ENCODE data around the gene SH3BGRL3.
A peak's percentile ranks its signal among the peaks of the same experiment; 100 is the strongest.

The SH3BGRL3 gene

GRCh38 chr1:26239936-26240335 is 40.0 kb upstream of the SH3BGRL3 start:
- Histone ChIP-seq H3K4me3 (ENCODE audit: control insufficient read depth in 1 of 7, extremely low read depth in 1 of 7, insufficient read depth in 4 of 7, low read depth in 2 of 7, low read length in 6 of 7) (no peak overlapping the region), H3K36me3 (ENCODE audit: control insufficient read depth in 4 of 4, insufficient read depth in 4 of 4, low read length in 3 of 4) (peaks cover 6 to 32% (median 18%) of the 10 kb centered on the region in 4 experiments), H3K27me3 (replicated peaks in 2 of 5; ENCODE audit: control insufficient read depth in 4 of 5, insufficient read depth in 5 of 5, low read length in 4 of 5) (no peaks in the 10 kb centered on the region), H3K27ac (ENCODE audit: insufficient read depth in 1 of 2, low read depth in 1 of 2, low read length in 2 of 2, poor library complexity in 1 of 2, severe bottlenecking in 2 of 2) (no peak overlapping the region), H3K9me3 (ENCODE audit: control extremely low read depth in 1 of 5, control insufficient read depth in 4 of 5, insufficient read depth in 2 of 5, low read depth in 1 of 5, low read length in 4 of 5) (no peaks in the 10 kb centered on the region), H3K4me1 (ENCODE audit: control extremely low read depth in 1 of 4, control insufficient read depth in 4 of 4, insufficient read depth in 4 of 4, low read length in 3 of 4) (peaks cover 3 to 24% (median 15%) of the 10 kb centered on the region in 4 experiments)
- WGBS (ENCODE audit: insufficient coverage): 80% methylated on average over 1 of the region's 4 CpGs
- DNase-seq: no peak
- CTCF ChIA-PET: no interaction called here
- POLR2A ChIA-PET: no interaction called here

GRCh38 chr1:26252718-26253117 is 27.2 kb upstream of the SH3BGRL3 start:
- CTCF ChIA-PET: no interaction called here
- Histone ChIP-seq H3K4me3 (ENCODE audit: control insufficient read depth in 1 of 7, extremely low read depth in 1 of 7, insufficient read depth in 4 of 7, low read depth in 2 of 7, low read length in 6 of 7) (no peak overlapping the region), H3K9me3 (ENCODE audit: control extremely low read depth in 1 of 5, control insufficient read depth in 4 of 5, insufficient read depth in 2 of 5, low read depth in 1 of 5, low read length in 4 of 5) (no peaks in the 10 kb centered on the region), H3K27ac (ENCODE audit: insufficient read depth in 1 of 2, low read depth in 1 of 2, low read length in 2 of 2, poor library complexity in 1 of 2, severe bottlenecking in 2 of 2) (no peak overlapping the region), H3K27me3 (replicated peaks in 2 of 5; ENCODE audit: control insufficient read depth in 4 of 5, insufficient read depth in 5 of 5, low read length in 4 of 5) (no peaks in the 10 kb centered on the region), H3K36me3 (ENCODE audit: control insufficient read depth in 4 of 4, insufficient read depth in 4 of 4, low read length in 3 of 4) (peaks cover 5 to 58% (median 35%) of the 10 kb centered on the region in 4 experiments), H3K4me1 (ENCODE audit: control extremely low read depth in 1 of 4, control insufficient read depth in 4 of 4, insufficient read depth in 4 of 4, low read length in 3 of 4) (no peaks in the 10 kb centered on the region)
- no peak for DNase-seq
- WGBS (ENCODE audit: insufficient coverage): 85% methylated on average over 2 of the region's 7 CpGs
- POLR2A ChIA-PET: no interaction called here

GRCh38 chr1:26254404-26254803 is 25.5 kb upstream of the SH3BGRL3 start:
- no peaks in the 10 kb centered on the region for H3K27me3 ChIP-seq (replicated peaks in 2 of 5; ENCODE audit: control insufficient read depth in 4 of 5, insufficient read depth in 5 of 5, low read length in 4 of 5)
- 100% methylated on average over 1 of the region's 3 CpGs for WGBS (ENCODE audit: insufficient coverage)
- DNase-seq: no peak
- CTCF ChIA-PET: interaction anchor here (1.0 to 1.4 kb wide), 7 partner anchors 12 to 163 kb away, joined by 3 to 6 read pairs (median 4); no protein-coding TSS in a partner anchor
- peak overlapping the region in 1 of 2 experiments; percentile 17 for H3K27ac ChIP-seq (ENCODE audit: insufficient read depth in 1 of 2, low read depth in 1 of 2, low read length in 2 of 2, poor library complexity in 1 of 2, severe bottlenecking in 2 of 2)
- H3K4me1 ChIP-seq (ENCODE audit: control extremely low read depth in 1 of 4, control insufficient read depth in 4 of 4, insufficient read depth in 4 of 4, low read length in 3 of 4): peaks cover under 1 to 7% (median 4%) of the 10 kb centered on the region in 4 experiments
- H3K9me3 ChIP-seq (ENCODE audit: control extremely low read depth in 1 of 5, control insufficient read depth in 4 of 5, insufficient read depth in 2 of 5, low read depth in 1 of 5, low read length in 4 of 5): no peaks in the 10 kb centered on the region
- no peak overlapping the region for H3K4me3 ChIP-seq (ENCODE audit: control insufficient read depth in 1 of 7, extremely low read depth in 1 of 7, insufficient read depth in 4 of 7, low read depth in 2 of 7, low read length in 6 of 7)
- POLR2A ChIA-PET: no interaction called here
- peaks cover 6 to 66% (median 41%) of the 10 kb centered on the region in 4 experiments for H3K36me3 ChIP-seq (ENCODE audit: control insufficient read depth in 4 of 4, insufficient read depth in 4 of 4, low read length in 3 of 4)

- ChIA-PET POLR2A (interaction anchor here (0.6 kb wide), 1 partner anchor 10 kb away, joined by 3 read pairs; no protein-coding TSS in a partner anchor), CTCF (interaction anchor here (1.2 to 1.3 kb wide), 2 partner anchors 8 to 23 kb away, joined by 3 to 4 read pairs; partner anchors contain the start of gene CEP85)
- 92% methylated on average over 1 of the region's 2 CpGs for WGBS (ENCODE audit: insufficient coverage)
- Histone ChIP-seq H3K27me3 (replicated peaks in 2 of 5; ENCODE audit: control insufficient read depth in 4 of 5, insufficient read depth in 5 of 5, low read length in 4 of 5) (no peaks in the 10 kb centered on the region), H3K27ac (ENCODE audit: insufficient read depth in 1 of 2, low read depth in 1 of 2, low read length in 2 of 2, poor library complexity in 1 of 2, severe bottlenecking in 2 of 2) (peak overlapping the region in 1 of 2 experiments; percentile 8), H3K4me1 (ENCODE audit: control extremely low read depth in 1 of 4, control insufficient read depth in 4 of 4, insufficient read depth in 4 of 4, low read length in 3 of 4) (peaks cover 5 to 15% (median 9%) of the 10 kb centered on the region in 4 experiments), H3K9me3 (ENCODE audit: control extremely low read depth in 1 of 5, control insufficient read depth in 4 of 5, insufficient read depth in 2 of 5, low read depth in 1 of 5, low read length in 4 of 5) (no peaks in the 10 kb centered on the region), H3K36me3 (ENCODE audit: control insufficient read depth in 4 of 4, insufficient read depth in 4 of 4, low read length in 3 of 4) (peaks cover 10 to 65% (median 38%) of the 10 kb centered on the region in 4 experiments), H3K4me3 (ENCODE audit: control insufficient read depth in 1 of 7, extremely low read depth in 1 of 7, insufficient read depth in 4 of 7, low read depth in 2 of 7, low read length in 6 of 7) (no peak overlapping the region)
- no peak for DNase-seq
Measured at GRCh38 chr1:26257222-26257621, 22.7 kb upstream of the SH3BGRL3 start.

GRCh38 chr1:26259005-26259404 is 20.9 kb upstream of the SH3BGRL3 start:
- no peak overlapping the region for H3K4me3 ChIP-seq (ENCODE audit: control insufficient read depth in 1 of 7, extremely low read depth in 1 of 7, insufficient read depth in 4 of 7, low read depth in 2 of 7, low read length in 6 of 7)
- H3K9me3 ChIP-seq (ENCODE audit: control extremely low read depth in 1 of 5, control insufficient read depth in 4 of 5, insufficient read depth in 2 of 5, low read depth in 1 of 5, low read length in 4 of 5): no peaks in the 10 kb centered on the region
- WGBS (ENCODE audit: insufficient coverage): 100% methylated on average over 1 of the region's 2 CpGs
- POLR2A ChIA-PET: no interaction called here
- CTCF ChIA-PET: interaction anchor here (1.0 to 1.5 kb wide), 5 partner anchors 17 to 132 kb away, joined by 3 to 4 read pairs (median 3); partner anchors contain the start of gene CEP85
- DNase-seq: no peak
- peaks cover 5 to 15% (median 9%) of the 10 kb centered on the region in 4 experiments for H3K4me1 ChIP-seq (ENCODE audit: control extremely low read depth in 1 of 4, control insufficient read depth in 4 of 4, insufficient read depth in 4 of 4, low read length in 3 of 4)
- peaks cover 20 to 75% (median 43%) of the 10 kb centered on the region in 4 experiments for H3K36me3 ChIP-seq (ENCODE audit: control insufficient read depth in 4 of 4, insufficient read depth in 4 of 4, low read length in 3 of 4)
- H3K27ac ChIP-seq (ENCODE audit: insufficient read depth in 1 of 2, low read depth in 1 of 2, low read length in 2 of 2, poor library complexity in 1 of 2, severe bottlenecking in 2 of 2): no peak overlapping the region
- H3K27me3 ChIP-seq (replicated peaks in 2 of 5; ENCODE audit: control insufficient read depth in 4 of 5, insufficient read depth in 5 of 5, low read length in 4 of 5): no peaks in the 10 kb centered on the region

GRCh38 chr1:26259578-26259977 is 20.3 kb upstream of the SH3BGRL3 start:
- Histone ChIP-seq H3K9me3 (ENCODE audit: control extremely low read depth in 1 of 5, control insufficient read depth in 4 of 5, insufficient read depth in 2 of 5, low read depth in 1 of 5, low read length in 4 of 5) (no peaks in the 10 kb centered on the region), H3K4me3 (ENCODE audit: control insufficient read depth in 1 of 7, extremely low read depth in 1 of 7, insufficient read depth in 4 of 7, low read depth in 2 of 7, low read length in 6 of 7) (no peak overlapping the region), H3K27ac (ENCODE audit: insufficient read depth in 1 of 2, low read depth in 1 of 2, low read length in 2 of 2, poor library complexity in 1 of 2, severe bottlenecking in 2 of 2) (no peak overlapping the region), H3K36me3 (ENCODE audit: control insufficient read depth in 4 of 4, insufficient read depth in 4 of 4, low read length in 3 of 4) (peaks cover 20 to 73% (median 45%) of the 10 kb centered on the region in 4 experiments), H3K4me1 (ENCODE audit: control extremely low read depth in 1 of 4, control insufficient read depth in 4 of 4, insufficient read depth in 4 of 4, low read length in 3 of 4) (peaks cover 5 to 15% (median 9%) of the 10 kb centered on the region in 4 experiments), H3K27me3 (replicated peaks in 2 of 5; ENCODE audit: control insufficient read depth in 4 of 5, insufficient read depth in 5 of 5, low read length in 4 of 5) (no peaks in the 10 kb centered on the region)
- DNase-seq: peak in 2 of 3 donors; percentile 35 to 43
- POLR2A ChIA-PET: no interaction called here
- CTCF ChIA-PET: interaction anchor here (0.5 to 1.5 kb wide), 6 partner anchors 16 to 641 kb away, joined by 3 to 4 read pairs (median 3); partner anchors contain the start of genes GPATCH3 and SH3BGRL3
- WGBS (ENCODE audit: insufficient coverage): 62% methylated on average over 4 of the region's 5 CpGs

- Histone ChIP-seq H3K4me3 (ENCODE audit: control insufficient read depth in 1 of 7, extremely low read depth in 1 of 7, insufficient read depth in 4 of 7, low read depth in 2 of 7, low read length in 6 of 7) (no peak overlapping the region), H3K27me3 (replicated peaks in 2 of 5; ENCODE audit: control insufficient read depth in 4 of 5, insufficient read depth in 5 of 5, low read length in 4 of 5) (no peaks in the 10 kb centered on the region), H3K4me1 (ENCODE audit: control extremely low read depth in 1 of 4, control insufficient read depth in 4 of 4, insufficient read depth in 4 of 4, low read length in 3 of 4) (peaks cover 5 to 15% (median 9%) of the 10 kb centered on the region in 4 experiments), H3K36me3 (ENCODE audit: control insufficient read depth in 4 of 4, insufficient read depth in 4 of 4, low read length in 3 of 4) (peaks cover 18 to 69% (median 43%) of the 10 kb centered on the region in 4 experiments), H3K9me3 (ENCODE audit: control extremely low read depth in 1 of 5, control insufficient read depth in 4 of 5, insufficient read depth in 2 of 5, low read depth in 1 of 5, low read length in 4 of 5) (peaks cover 0 to 3% (median 2%) of the 10 kb centered on the region in 5 experiments), H3K27ac (ENCODE audit: insufficient read depth in 1 of 2, low read depth in 1 of 2, low read length in 2 of 2, poor library complexity in 1 of 2, severe bottlenecking in 2 of 2) (no peak overlapping the region)
- POLR2A ChIA-PET: interaction anchor here (1.0 kb wide), 1 partner anchor 18 kb away, joined by 4 read pairs; no protein-coding TSS in a partner anchor
- DNase-seq: no peak
- WGBS (ENCODE audit: insufficient coverage): 96% methylated on average over 5 of the region's 5 CpGs
- CTCF ChIA-PET: interaction anchor here (0.9 to 1.0 kb wide), 2 partner anchors 29 to 59 kb away, joined by 3 read pairs; partner anchors contain the start of gene CEP85
Measured at GRCh38 chr1:26263212-26263611, 16.7 kb upstream of the SH3BGRL3 start.
